Right atrium auricular region (tissue), 2 donors: ENCODE measurements around the gene LRP1. TPM values are rescaled to one million over a fixed set of nuclear protein-coding genes. Genes with fewer than 3 reads are reported as not detected.

Experiments
- DNase-seq: peaks from one replicate; pipeline ENCODE4 v3.0.0-alpha.2; 2019; ENCODE audit warnings: low spot score
- H3K27ac ChIP-seq, 2 donors: fragments of 200-600 bp; sonication (generic); 1 replicate in 1 of 2; 2 replicates in 1 of 2; pipeline ENCODE4 v1.5.1; 2016 to 2019
- H3K27me3 ChIP-seq, 2 donors: fragments of 200-600 bp; sonication (generic); one replicate each; pipeline versions ENCODE4 v1.5.1 to v1.6.0; 2017 to 2019
- H3K36me3 ChIP-seq: fragments of 200-600 bp; sonication (generic); one replicate; pipeline ENCODE4 v1.5.1; 2016
- H3K4me1 ChIP-seq, 2 donors: fragments of 200-600 bp; sonication (generic); one replicate each; pipeline versions ENCODE4 v1.5.1 to v1.6.0; 2017 to 2019
- H3K4me3 ChIP-seq, 2 donors: fragments of 200-600 bp; sonication (generic); 1 replicate in 1 of 2; 2 replicates in 1 of 2; pipeline ENCODE4 v1.5.1; 2017 to 2019; ENCODE audit warnings: mild to moderate bottlenecking in 1 of 2, moderate library complexity in 1 of 2
- H3K9me3 ChIP-seq, 2 donors: fragments of 200-600 bp; sonication (generic); one replicate each; pipeline ENCODE4 v1.5.1; 2019
- total RNA-seq, 2 donors: library from RNA; depleted of rRNA; stranded (reverse); fragments of >200 nt; gene quantifications; one replicate each; pipeline ENCODE4 v1.1.0, GENCODE V29; 2016
- TF ChIP-seq, protein P1 (sequence below), 2 donors: fragments of 200-600 bp; sonication (generic); IDR thresholded peaks; one replicate each; pipeline ENCODE4 v1.5.1; 2019; ENCODE audit warnings: antibody characterized with exemption in 2 of 2

Gene LRP1
- total RNA-seq, 2 donors from 2014 or later, result 89.4 to 211 TPM

GRCh38 chr12:57133013-57133569 is 4.8 kb downstream of the LRP1 start:
- Histone ChIP-seq H3K4me3 (peak overlapping the region; percentile 9 to 15), H3K9me3 (no peaks in the 10 kb centered on the region), H3K27ac (peak overlapping the region; percentile 82 to 98), H3K27me3 (no peaks in the 10 kb centered on the region), H3K4me1 (peaks cover 0 to 93% of the 10 kb centered on the region in 2 donors), H3K36me3 (no peaks in the 10 kb centered on the region)
- TF ChIP-seq, protein P1, sequence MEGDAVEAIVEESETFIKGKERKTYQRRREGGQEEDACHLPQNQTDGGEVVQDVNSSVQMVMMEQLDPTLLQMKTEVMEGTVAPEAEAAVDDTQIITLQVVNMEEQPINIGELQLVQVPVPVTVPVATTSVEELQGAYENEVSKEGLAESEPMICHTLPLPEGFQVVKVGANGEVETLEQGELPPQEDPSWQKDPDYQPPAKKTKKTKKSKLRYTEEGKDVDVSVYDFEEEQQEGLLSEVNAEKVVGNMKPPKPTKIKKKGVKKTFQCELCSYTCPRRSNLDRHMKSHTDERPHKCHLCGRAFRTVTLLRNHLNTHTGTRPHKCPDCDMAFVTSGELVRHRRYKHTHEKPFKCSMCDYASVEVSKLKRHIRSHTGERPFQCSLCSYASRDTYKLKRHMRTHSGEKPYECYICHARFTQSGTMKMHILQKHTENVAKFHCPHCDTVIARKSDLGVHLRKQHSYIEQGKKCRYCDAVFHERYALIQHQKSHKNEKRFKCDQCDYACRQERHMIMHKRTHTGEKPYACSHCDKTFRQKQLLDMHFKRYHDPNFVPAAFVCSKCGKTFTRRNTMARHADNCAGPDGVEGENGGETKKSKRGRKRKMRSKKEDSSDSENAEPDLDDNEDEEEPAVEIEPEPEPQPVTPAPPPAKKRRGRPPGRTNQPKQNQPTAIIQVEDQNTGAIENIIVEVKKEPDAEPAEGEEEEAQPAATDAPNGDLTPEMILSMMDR (IDR thresholded peaks at IDR 0.05), result no peak
- DNase-seq, result no peak

DNA sequence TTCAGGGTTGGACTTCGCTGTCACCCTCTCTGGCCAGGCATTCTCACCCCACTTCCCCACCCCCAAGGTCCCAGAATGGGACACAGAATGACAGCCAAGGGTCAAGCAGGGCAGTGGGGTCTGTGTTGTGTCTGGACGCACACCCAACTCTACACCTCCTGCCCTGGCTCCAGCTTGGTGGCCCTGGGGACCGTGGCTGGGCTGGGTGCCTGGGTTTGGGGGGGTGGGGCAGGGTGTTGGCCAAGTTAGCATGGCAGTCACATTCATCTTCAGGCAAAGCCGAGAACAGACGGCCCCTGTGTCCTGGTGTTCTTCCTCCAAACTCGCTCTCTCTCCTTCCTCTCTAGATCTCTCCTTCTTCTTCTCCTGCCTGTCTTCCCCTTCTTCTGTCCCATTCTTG is 5.6 kb downstream of the LRP1 start:
- peak overlapping the region; percentile 82 to 98 for H3K27ac ChIP-seq
- TF ChIP-seq, protein P1 (IDR thresholded peaks at IDR 0.05), result no peak
- peaks cover 0 to 97% of the 10 kb centered on the region in 2 donors for H3K4me1 ChIP-seq
- no peak for DNase-seq
- H3K9me3 ChIP-seq, result no peaks in the 10 kb centered on the region
- peak overlapping the region in 1 of 2 donors; percentile 15 for H3K4me3 ChIP-seq
- peaks cover under 1% of the 10 kb centered on the region for H3K36me3 ChIP-seq
- H3K27me3 ChIP-seq, result no peaks in the 10 kb centered on the region

DNA sequence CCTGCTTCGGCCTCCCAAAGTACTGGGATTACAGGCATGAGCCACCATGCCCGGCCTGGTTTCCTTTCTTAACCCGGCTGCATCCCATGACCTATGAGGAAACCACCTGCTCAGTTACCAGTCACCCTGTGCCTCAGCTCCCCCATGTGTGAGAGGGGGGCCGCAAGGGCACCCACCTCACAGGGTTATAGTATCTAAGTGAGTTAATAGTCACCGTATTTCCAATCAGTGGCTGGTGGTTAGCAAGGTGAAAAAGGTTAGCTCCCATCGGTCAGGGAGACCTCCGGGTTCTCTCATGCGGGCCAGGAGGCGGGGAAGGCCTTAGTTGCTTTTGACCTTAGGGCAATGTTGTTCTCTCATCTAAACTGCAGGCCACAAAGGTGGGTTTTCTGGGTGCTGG is 6.7 kb downstream of the LRP1 start:
- TF ChIP-seq, protein P1 (IDR thresholded peaks at IDR 0.05), result no peak
- Histone ChIP-seq H3K9me3 (no peaks in the 10 kb centered on the region), H3K4me1 (peaks cover 0 to 98% of the 10 kb centered on the region in 2 donors), H3K27me3 (no peaks in the 10 kb centered on the region), H3K4me3 (no peak overlapping the region), H3K36me3 (peaks cover 9% of the 10 kb centered on the region), H3K27ac (peak overlapping the region; percentile 82 to 98)
- no peak for DNase-seq

DNA sequence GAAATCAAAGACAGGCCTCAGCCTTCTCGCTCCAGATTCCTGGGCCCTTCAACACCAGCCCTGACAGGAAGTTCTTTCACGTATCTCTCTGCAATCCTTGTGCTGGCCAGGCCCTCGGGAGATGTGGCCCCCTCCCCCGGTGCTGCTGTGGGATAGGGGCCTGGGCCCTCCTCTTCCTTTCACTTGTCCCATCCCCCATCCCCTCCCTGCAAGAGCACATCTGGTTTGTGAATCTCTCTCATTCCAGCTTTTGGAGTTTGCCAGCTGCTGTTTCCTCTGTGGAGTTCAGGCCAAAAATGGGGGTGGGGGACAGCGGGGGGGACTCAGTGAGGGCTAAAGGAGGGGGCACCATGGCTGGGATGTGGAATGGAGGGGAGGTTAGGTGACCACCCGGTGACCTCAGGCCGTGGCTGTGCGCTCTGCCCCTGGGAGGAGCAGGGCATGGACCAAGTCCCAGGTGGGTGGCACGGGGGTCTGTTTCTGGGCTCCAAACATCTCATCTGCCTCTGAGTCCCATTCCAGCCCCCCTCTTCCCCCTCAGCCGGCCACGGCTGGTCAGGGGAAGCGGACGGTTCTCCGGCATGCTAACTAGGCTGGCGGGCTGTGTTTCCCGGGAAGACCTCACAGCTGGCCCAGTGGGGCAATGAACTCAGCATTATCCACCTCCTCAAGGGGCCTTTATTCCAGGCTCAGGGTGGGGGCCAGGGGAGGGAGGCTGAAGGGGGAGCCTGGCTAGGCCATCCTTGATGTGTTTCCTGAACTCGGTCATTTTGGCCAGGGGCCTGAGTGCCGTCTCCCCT is 7.4 kb downstream of the LRP1 start:
- H3K27ac ChIP-seq, result peak overlapping the region; percentile 82 to 98
- peaks cover 0 to 97% of the 10 kb centered on the region in 2 donors for H3K4me1 ChIP-seq
- H3K9me3 ChIP-seq, result no peaks in the 10 kb centered on the region
- TF ChIP-seq, protein P1 (IDR thresholded peaks at IDR 0.05), result no peak
- H3K4me3 ChIP-seq, result no peak overlapping the region
- peaks cover 16% of the 10 kb centered on the region for H3K36me3 ChIP-seq
- DNase-seq, result peak; percentile 82
- H3K27me3 ChIP-seq, result no peaks in the 10 kb centered on the region

DNA sequence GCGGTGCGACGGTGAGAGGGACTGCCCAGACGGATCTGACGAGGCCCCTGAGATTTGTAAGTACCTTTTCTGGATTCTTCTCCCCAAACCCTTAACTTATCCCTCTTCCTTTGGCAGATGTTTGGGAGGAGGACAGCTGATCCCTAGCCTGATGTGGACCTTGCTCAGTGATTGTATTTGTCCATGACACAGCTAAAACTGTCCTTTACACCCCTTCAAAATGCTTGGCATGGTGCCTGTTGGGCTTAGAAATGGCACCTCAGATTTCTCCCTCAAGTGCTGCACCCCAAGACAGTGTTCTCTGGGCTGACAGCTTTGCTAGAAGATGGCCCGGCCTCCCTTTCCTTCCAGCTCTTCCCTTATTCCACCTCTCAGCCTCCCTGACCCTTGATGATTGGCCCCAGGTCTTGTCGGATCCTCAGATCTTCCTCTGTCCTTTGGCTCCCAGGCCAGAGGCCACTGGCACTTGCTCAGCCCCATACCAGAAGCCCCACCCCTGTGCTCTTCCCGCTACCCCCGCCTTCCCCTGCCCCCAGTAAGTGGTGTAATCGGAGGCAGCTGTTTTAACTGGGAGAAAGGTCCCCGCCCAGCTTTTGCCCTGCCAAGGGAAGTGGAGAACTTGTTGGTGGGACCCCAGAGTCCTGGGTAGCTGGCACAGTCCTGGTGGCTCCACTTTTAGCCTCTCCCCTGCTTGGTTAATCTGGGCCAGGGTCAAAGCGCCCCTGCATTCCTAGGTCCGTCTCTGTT is 10.4 kb downstream of the LRP1 start:
- Histone ChIP-seq H3K4me1 (peaks cover 0 to 86% of the 10 kb centered on the region in 2 donors), H3K27ac (peak overlapping the region; percentile 39 to 60), H3K9me3 (no peaks in the 10 kb centered on the region), H3K36me3 (peaks cover 46% of the 10 kb centered on the region), H3K4me3 (no peak overlapping the region), H3K27me3 (no peaks in the 10 kb centered on the region)
- peak; percentile 91 for DNase-seq
- TF ChIP-seq, protein P1 (IDR thresholded peaks at IDR 0.05), result no peak
